Retinal pigment epithelial cell (primary cell): ENCODE results near the gene TMED9.

Experiments used
- DNase-seq: peaks from one replicate; pipeline ENCODE4 v3.0.0-alpha.2; 2010; ENCODE audit warnings: low read depth
- H3K4me3 ChIP-seq: 2 replicates; pipeline ENCODE4 v1.5.1; 2011; ENCODE audit warnings: mild to moderate bottlenecking, low read length, control low read depth, moderate library complexity
- CTCF ChIP-seq: conservative IDR thresholded peaks from 2 replicates; pipeline ENCODE4 v1.5.1; 2011; ENCODE audit warnings: low read depth, low read length, control low read depth, inconsistent platforms

Gene TMED9

GRCh38 chr5:177592010-177592834 lies at the start of gene TMED9:
Gene TMED9 (plus strand): TSS chr5:177592203. CDS start chr5:177592215, 12 bp downstream.
- no peak for TF ChIP-seq CTCF
- DNase-seq: no peak

GRCh38 chr5:177542816-177543465 lies 49.1 kb upstream of the TMED9 start:
- peak; percentile 67 for DNase-seq
- no peak overlapping the region for H3K4me3 ChIP-seq
- no peak for TF ChIP-seq CTCF

More at GRCh38 chr5:177592010-177592834, at the start of gene TMED9:
- peak within 1 kb of the TSS; percentile 94 for H3K4me3 ChIP-seq

- TF ChIP-seq CTCF: no peak
- DNase-seq: no peak
- H3K4me3 ChIP-seq: no peak overlapping the region
Observed at GRCh38 chr5:177545487-177546257, 46.3 kb upstream of the TMED9 start.

GRCh38 chr5:177546258-177546741 lies 45.7 kb upstream of the TMED9 start:
- no peak for TF ChIP-seq CTCF
- H3K4me3 ChIP-seq: no peak overlapping the region
- peak; percentile 81 for DNase-seq

GRCh38 chr5:177547736-177548135 lies 44.3 kb upstream of the TMED9 start:
- no peak for DNase-seq
- TF ChIP-seq CTCF: no peak

GRCh38 chr5:177548495-177548894 lies 43.5 kb upstream of the TMED9 start:
- H3K4me3 ChIP-seq: no peak overlapping the region
- no peak for TF ChIP-seq CTCF
- no peak for DNase-seq

More at GRCh38 chr5:177547736-177548135, 44.3 kb upstream of the TMED9 start:
- no peak overlapping the region for H3K4me3 ChIP-seq
